Measurements from ENCODE around the gene MYL6. TPM values are rescaled to one million over a fixed set of nuclear protein-coding genes. Genes with fewer than 3 reads are reported as not detected.

The MYL6 gene
- total and polyA plus RNA-seq, 9 of the 15 experiments (the other 6 are each of a cell fraction or from before 2014, with no cell fraction given), result 557 to 1,664 (median 958) TPM

- TF ChIP-seq ZMIZ1 (IDR thresholded peaks at IDR 0.05; ENCODE audit: low read depth in 2 of 2, low read length in 2 of 2) (no peak), ELK3 (CRISPR knock-in tag; IDR thresholded peaks at IDR 0.05) (no peak), ASH1L (IDR thresholded peaks at IDR 0.05; ENCODE audit: borderline replicate concordance, low read depth, partially characterized antibody) (no peak), SRSF7 (optimal IDR thresholded peaks at IDR 0.05; ENCODE audit: low read depth, low read length) (no peak), SRSF3 (IDR thresholded peaks at IDR 0.05; ENCODE audit: insufficient read depth, low read length) (no peak), POLR2H (tag; IDR thresholded peaks at IDR 0.05; ENCODE audit: low read depth) (no peak), FOSL1 (tag; conservative IDR thresholded peaks at IDR 0.05) (peak; percentile 30; the same call in 1 of the 2 replicates), COPS2 (conservative IDR thresholded peaks at IDR 0.05) (no peak), ZNF124 (CRISPR knock-in tag; IDR thresholded peaks at IDR 0.05) (no peak), SOX6 (IDR thresholded peaks at IDR 0.05) (no peak), PHTF2 (CRISPR knock-in tag; IDR thresholded peaks at IDR 0.05) (no peak), USF1 (CRISPR knock-in tag; IDR thresholded peaks at IDR 0.05) (no peak), CBFB (CRISPR knock-in tag; IDR thresholded peaks at IDR 0.05) (no peak), ZNF717 (CRISPR knock-in tag; IDR thresholded peaks at IDR 0.05) (no peak), SLC30A9 (CRISPR knock-in tag; IDR thresholded peaks at IDR 0.05) (no peak), MEF2A (IDR thresholded peaks at IDR 0.05; ENCODE audit: control insufficient read depth, low read depth, low read length) (no peak), MIER1 (IDR thresholded peaks at IDR 0.05; ENCODE audit: low read depth) (no peak), ZNF830 (CRISPR knock-in tag; IDR thresholded peaks at IDR 0.05) (no peak), MXD1 (CRISPR knock-in tag; IDR thresholded peaks at IDR 0.05; ENCODE audit: borderline replicate concordance, poor library complexity, severe bottlenecking) (no peak), HMBOX1 (IDR thresholded peaks at IDR 0.05) (no peak), CHD1 (IDR thresholded peaks at IDR 0.05; ENCODE audit: low read length) (no peak), TEAD2 (tag; IDR thresholded peaks at IDR 0.05) (no peak)
Measured at GRCh38 chr12:56189099-56189917, 31.1 kb downstream of the MYL6 start, which contains the start of gene SMARCC2 (continued).

Measured in K562 (cell line).